Endometrial microvascular endothelial cells (primary cell): ENCODE data around the gene CNPY4. TPM values are rescaled to one million over a fixed set of nuclear protein-coding genes. Genes with fewer than 3 reads are reported as not detected.
"Not testable (repeated sequence)": the region's sequence is repeated elsewhere in the genome, so short reads cannot be mapped to it uniquely, and the experiment has no call there.

Source experiments
- in situ Hi-C: cut with HindIII; loops from 2 replicates; pipeline ENCODE4 v1.10.0; 2017; ENCODE audit warnings: low sequenced_read_pairs, low pct_unique_long_range_greater_than_20kb; ENCODE audit errors: inconsistent ontology term
- total RNA-seq: library from RNA; depleted of rRNA; stranded (reverse); fragments of >200 nt; gene quantifications from one replicate; pipeline ENCODE4 v1.2.3, GENCODE V29; 2015; ENCODE audit errors: inconsistent ontology term

CNPY4 gene
- total RNA-seq, 1 donor from 2014 or later, result 28.3 TPM

- in situ Hi-C loops, result no loop called here
These were observed 18.7 kb downstream of the CNPY4 start for GRCh38 chr7:100137851-100138760.

- in situ Hi-C loops, result no loop called here
These were observed 22.1 kb downstream of the CNPY4 start for GRCh38 chr7:100141555-100141949.

GRCh38 chr7:100142461-100142860, 23.0 kb downstream of the CNPY4 start:
- in situ Hi-C loops, result no loop called here

GRCh38 chr7:100146350-100146749, 26.9 kb downstream of the CNPY4 start:
- in situ Hi-C loops, result not testable (repeated sequence)

- in situ Hi-C loops, result no loop called here
These were observed 27.8 kb downstream of the CNPY4 start for GRCh38 chr7:100147278-100147677.

- in situ Hi-C loops, result no loop called here
These were observed 28.8 kb downstream of the CNPY4 start for GRCh38 chr7:100148225-100148558.

GRCh38 chr7:100148559-100149328, 29.3 kb downstream of the CNPY4 start, which contains the start of gene LAMTOR4:
Gene LAMTOR4 (plus strand): TSS chr7:100148918. CDS start chr7:100148973, 55 bp downstream.
- in situ Hi-C loops, result no loop called here

- in situ Hi-C loops, result no loop called here
These were observed 33.0 kb downstream of the CNPY4 start for GRCh38 chr7:100152404-100152803.

- in situ Hi-C loops, result no loop called here
These were observed 33.7 kb downstream of the CNPY4 start for GRCh38 chr7:100152937-100153666.

- in situ Hi-C loops, result no loop called here
These were observed 34.5 kb downstream of the CNPY4 start for GRCh38 chr7:100153708-100154535.

- in situ Hi-C loops, result no loop called here
These were observed 35.4 kb downstream of the CNPY4 start for GRCh38 chr7:100154651-100155491.

- in situ Hi-C loops, result no loop called here
These were observed 36.3 kb downstream of the CNPY4 start for GRCh38 chr7:100155553-100156317.

- in situ Hi-C loops, result no loop called here
These were observed 37.1 kb downstream of the CNPY4 start for GRCh38 chr7:100156331-100157068.

- in situ Hi-C loops, result no loop called here
These were observed 37.6 kb downstream of the CNPY4 start for GRCh38 chr7:100157069-100157333.

GRCh38 chr7:100157334-100158228, 38.1 kb downstream of the CNPY4 start:
- in situ Hi-C loops, result no loop called here
